GM21526 (cell line): ENCODE measurements around the gene MMP17.

Experiments
- ATAC-seq: cut with Tn5 transposase; IDR thresholded peaks from one replicate; pipeline ENCODE4 v1.9.1; 2021; ENCODE audit warnings: moderate library complexity; ENCODE audit not compliant: unreplicated experiment, low FRiP score

The MMP17 gene

GRCh38 chr12:131847456-131847855 lies 19.3 kb downstream of the MMP17 start:
- ATAC-seq: no peak

- no peak for ATAC-seq
Observed at GRCh38 chr12:131848753-131849152, 20.6 kb downstream of the MMP17 start.

GRCh38 chr12:131849700-131850553 lies 21.7 kb downstream of the MMP17 start:
- ATAC-seq: no peak

GRCh38 chr12:131850856-131851559 lies 22.8 kb downstream of the MMP17 start:
- no peak for ATAC-seq

- ATAC-seq: no peak
Observed at GRCh38 chr12:131851741-131852550, 23.8 kb downstream of the MMP17 start.

GRCh38 chr12:131852551-131853299 lies 24.5 kb downstream of the MMP17 start:
- no peak for ATAC-seq

GRCh38 chr12:131853832-131854797 lies 25.9 kb downstream of the MMP17 start:
- ATAC-seq: no peak

GRCh38 chr12:131854861-131855476 lies 26.8 kb downstream of the MMP17 start:
- no peak for ATAC-seq

GRCh38 chr12:131855521-131856142 lies 27.4 kb downstream of the MMP17 start:
- no peak for ATAC-seq

GRCh38 chr12:131856366-131857097 lies 28.3 kb downstream of the MMP17 start:
- ATAC-seq: no peak

GRCh38 chr12:131857908-131858850 lies 30.0 kb downstream of the MMP17 start:
- no peak for ATAC-seq

GRCh38 chr12:131860472-131861260 lies 32.5 kb downstream of the MMP17 start:
- ATAC-seq: no peak

GRCh38 chr12:131861261-131862083 lies 33.3 kb downstream of the MMP17 start:
- ATAC-seq: no peak

GRCh38 chr12:131862084-131862441 lies 33.9 kb downstream of the MMP17 start:
- ATAC-seq: no peak

- no peak for ATAC-seq
Observed at GRCh38 chr12:131862600-131862993, 34.4 kb downstream of the MMP17 start.
